ENCODE results near the gene CMSS1. TPM values are rescaled to one million over a fixed set of nuclear protein-coding genes. Genes with fewer than 3 reads are reported as not detected.

The CMSS1 gene
- total RNA-seq, 1 donor from 2014 or later, result 9.2 TPM

DNA sequence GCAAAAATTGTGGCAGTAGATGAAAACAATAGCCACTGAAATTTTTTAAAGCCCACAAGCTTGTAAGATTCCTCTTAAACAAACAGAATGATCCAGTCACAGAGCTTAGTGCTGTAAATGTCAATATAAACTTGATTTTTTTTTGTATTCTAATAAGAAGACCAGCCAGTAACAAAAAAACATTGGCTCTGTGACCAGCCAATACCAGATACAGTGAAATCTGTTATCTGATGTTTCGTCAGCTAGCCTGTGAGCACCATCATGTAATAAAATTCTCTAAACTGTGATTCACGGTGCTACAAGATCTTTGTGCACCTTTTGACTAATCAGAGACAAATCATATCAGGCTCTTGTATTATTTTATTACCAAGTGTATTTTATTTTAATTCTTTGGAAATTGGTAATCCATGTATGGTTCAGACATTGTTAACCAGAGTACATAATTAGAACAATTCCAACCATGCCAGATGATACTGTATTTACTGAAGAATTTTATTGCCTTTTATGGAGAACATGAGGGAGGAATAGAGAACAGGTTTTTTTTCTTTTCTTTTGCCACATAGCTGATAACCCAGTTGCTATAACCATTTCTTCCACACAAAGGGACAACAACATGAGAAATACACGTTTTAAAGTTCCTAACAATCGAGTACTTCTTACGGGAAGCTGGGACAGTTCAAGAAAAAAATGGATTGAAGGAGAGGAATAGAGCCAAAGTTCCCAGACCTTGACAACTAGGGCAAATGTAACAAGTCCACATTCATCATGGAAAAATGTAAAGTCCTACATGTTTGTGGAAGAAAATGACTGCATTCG lies 224.7 kb downstream of the CMSS1 start:
- Histone ChIP-seq H3K4me3 (no peak overlapping the region), H3K4me1 (peaks cover 9 to 47% of the 10 kb centered on the region in 2 donors), H3K27ac (peak overlapping the region; percentile 89 to 94), H3K27me3 (no peaks in the 10 kb centered on the region), H3K36me3 (no peaks in the 10 kb centered on the region), H3K9me3 (no peaks in the 10 kb centered on the region)
- TF ChIP-seq, protein P1, sequence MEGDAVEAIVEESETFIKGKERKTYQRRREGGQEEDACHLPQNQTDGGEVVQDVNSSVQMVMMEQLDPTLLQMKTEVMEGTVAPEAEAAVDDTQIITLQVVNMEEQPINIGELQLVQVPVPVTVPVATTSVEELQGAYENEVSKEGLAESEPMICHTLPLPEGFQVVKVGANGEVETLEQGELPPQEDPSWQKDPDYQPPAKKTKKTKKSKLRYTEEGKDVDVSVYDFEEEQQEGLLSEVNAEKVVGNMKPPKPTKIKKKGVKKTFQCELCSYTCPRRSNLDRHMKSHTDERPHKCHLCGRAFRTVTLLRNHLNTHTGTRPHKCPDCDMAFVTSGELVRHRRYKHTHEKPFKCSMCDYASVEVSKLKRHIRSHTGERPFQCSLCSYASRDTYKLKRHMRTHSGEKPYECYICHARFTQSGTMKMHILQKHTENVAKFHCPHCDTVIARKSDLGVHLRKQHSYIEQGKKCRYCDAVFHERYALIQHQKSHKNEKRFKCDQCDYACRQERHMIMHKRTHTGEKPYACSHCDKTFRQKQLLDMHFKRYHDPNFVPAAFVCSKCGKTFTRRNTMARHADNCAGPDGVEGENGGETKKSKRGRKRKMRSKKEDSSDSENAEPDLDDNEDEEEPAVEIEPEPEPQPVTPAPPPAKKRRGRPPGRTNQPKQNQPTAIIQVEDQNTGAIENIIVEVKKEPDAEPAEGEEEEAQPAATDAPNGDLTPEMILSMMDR (IDR thresholded peaks at IDR 0.05), result no peak
- DNase-seq (ENCODE audit: low spot score in 2 of 2), result peak in 1 of 2 donors; percentile 79
- intact Hi-C loops (cut with DNase I), result loop anchor here (5.0 kb wide), 1 partner anchor 75 kb away; no protein-coding TSS in a partner anchor

- intact Hi-C loops (cut with DNase I), result loop anchor here (5.0 kb wide), 1 partner anchor 76 kb away; no protein-coding TSS in a partner anchor
- H3K27me3 ChIP-seq, result no peaks in the 10 kb centered on the region
- H3K9me3 ChIP-seq, result no peaks in the 10 kb centered on the region
- H3K36me3 ChIP-seq, result no peaks in the 10 kb centered on the region
- H3K4me1 ChIP-seq, result peaks cover 9 to 52% of the 10 kb centered on the region in 2 donors
- peak overlapping the region; percentile 89 to 94 for H3K27ac ChIP-seq
- TF ChIP-seq, protein P1 (IDR thresholded peaks at IDR 0.05), result no peak
- DNase-seq (ENCODE audit: low spot score in 2 of 2), result no peak
- no peak overlapping the region for H3K4me3 ChIP-seq
Measured at GRCh38 chr3:100043271-100043670, 225.6 kb downstream of the CMSS1 start.

DNA sequence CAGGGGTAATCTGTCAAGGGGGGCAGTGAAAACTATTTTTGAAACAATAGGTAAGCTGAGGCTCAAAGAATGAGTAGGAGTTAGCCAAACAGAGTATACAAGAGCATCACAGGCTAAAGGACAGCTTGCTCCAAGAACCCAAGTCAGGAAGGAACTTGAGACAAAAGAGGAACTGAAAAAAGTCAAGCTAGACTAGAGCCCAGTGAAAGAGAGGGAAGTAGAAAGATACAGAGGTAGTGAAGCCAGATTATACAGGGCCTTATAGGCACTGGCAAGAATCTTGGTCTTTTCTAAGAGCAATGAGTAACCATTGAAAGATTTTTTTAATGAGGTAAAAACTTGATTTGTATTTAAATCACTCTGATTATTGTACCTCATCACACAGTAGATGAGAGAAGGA lies 226.7 kb downstream of the CMSS1 start:
- H3K4me1 ChIP-seq, result peaks cover 9 to 52% of the 10 kb centered on the region in 2 donors
- H3K27ac ChIP-seq, result peak overlapping the region; percentile 89 to 94
- DNase-seq (ENCODE audit: low spot score in 2 of 2), result no peak

DNA sequence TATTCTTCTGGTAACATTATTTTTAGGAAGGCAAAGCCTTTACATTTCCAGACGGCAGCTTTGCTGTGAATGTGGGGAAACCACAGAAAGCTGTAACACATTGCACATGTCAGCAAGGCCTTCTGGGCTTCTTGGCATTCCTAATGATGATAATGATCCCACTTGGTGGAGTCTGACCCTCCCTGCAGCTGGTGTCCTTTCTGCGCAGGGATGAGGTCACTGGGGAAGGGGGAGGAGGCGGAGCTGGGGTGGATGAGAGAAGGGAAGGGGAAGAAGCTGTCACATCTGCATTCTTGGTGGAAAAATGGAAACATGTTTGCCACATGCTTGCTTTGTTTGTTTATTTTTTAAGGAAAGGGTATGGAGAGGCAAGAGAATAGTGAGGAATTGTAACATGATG lies 228.0 kb downstream of the CMSS1 start:
- peak; percentile 15 to 72 for DNase-seq (ENCODE audit: low spot score in 2 of 2)
- intact Hi-C loops (cut with DNase I), result loop anchor here (1.0 to 5.0 kb wide), 3 partner anchors 13 to 207 kb away; no protein-coding TSS in a partner anchor
- H3K27me3 ChIP-seq, result no peaks in the 10 kb centered on the region
- H3K4me3 ChIP-seq, result no peak overlapping the region
- H3K4me1 ChIP-seq, result peaks cover 6 to 44% of the 10 kb centered on the region in 2 donors
- no peaks in the 10 kb centered on the region for H3K36me3 ChIP-seq
- H3K9me3 ChIP-seq, result no peaks in the 10 kb centered on the region
- H3K27ac ChIP-seq, result peak overlapping the region; percentile 89 to 94
- TF ChIP-seq, protein P1 (IDR thresholded peaks at IDR 0.05), result no peak

More for the DNA sequence above, 226.7 kb downstream of the CMSS1 start:
- no peaks in the 10 kb centered on the region for H3K9me3 ChIP-seq
- no peak overlapping the region for H3K4me3 ChIP-seq
- H3K27me3 ChIP-seq, result no peaks in the 10 kb centered on the region
- intact Hi-C loops (cut with DNase I), result loop anchor here (2.0 to 5.0 kb wide), 2 partner anchors 14 to 77 kb away; no protein-coding TSS in a partner anchor
- H3K36me3 ChIP-seq, result no peaks in the 10 kb centered on the region
- TF ChIP-seq, protein P1 (IDR thresholded peaks at IDR 0.05), result no peak

GRCh38 chr3:100046986-100047385 lies 229.3 kb downstream of the CMSS1 start:
- TF ChIP-seq, protein P1 (IDR thresholded peaks at IDR 0.05), result no peak
- H3K36me3 ChIP-seq, result no peaks in the 10 kb centered on the region
- intact Hi-C loops (cut with DNase I), result loop anchor here (1.0 to 5.0 kb wide), 2 partner anchors 20 to 205 kb away; no protein-coding TSS in a partner anchor
- H3K27me3 ChIP-seq, result no peaks in the 10 kb centered on the region
- H3K4me1 ChIP-seq, result peaks cover 6 to 34% of the 10 kb centered on the region in 2 donors
- no peak for DNase-seq (ENCODE audit: low spot score in 2 of 2)
- no peak overlapping the region for H3K4me3 ChIP-seq
- H3K9me3 ChIP-seq, result no peaks in the 10 kb centered on the region
- H3K27ac ChIP-seq, result peak overlapping the region; percentile 89 to 94

Measured in ascending aorta (tissue), 2 donors.